GM21619 (cell line): ENCODE measurements around the gene DCUN1D4.
"Not testable (repeated sequence)": the region's sequence is repeated elsewhere in the genome, so short reads cannot be mapped to it uniquely, and the experiment has no call there.

Experiments
- ATAC-seq: cut with Tn5 transposase; IDR thresholded peaks from one replicate; pipeline ENCODE4 v1.9.1; 2021; ENCODE audit not compliant: unreplicated experiment

DCUN1D4 gene

DNA sequence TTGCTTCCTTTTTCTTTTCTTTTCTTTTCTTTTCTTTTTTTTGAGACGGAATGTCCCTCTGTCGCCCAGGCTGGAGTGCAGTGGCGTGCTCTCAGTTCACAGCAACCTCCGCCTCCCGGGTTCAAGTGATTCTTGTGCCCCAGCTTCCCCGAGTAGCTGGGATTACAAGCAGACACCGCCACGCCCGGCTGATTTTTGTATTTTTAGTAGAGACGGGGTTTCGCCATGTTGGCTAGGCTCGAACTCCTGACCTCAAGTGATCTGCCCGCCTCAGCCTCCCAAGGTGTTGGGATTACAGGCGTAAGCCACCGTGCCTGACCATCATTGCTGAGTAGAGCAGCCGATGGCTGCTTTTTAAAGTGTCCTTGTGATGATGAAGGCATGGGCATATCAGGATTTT, 50.4 kb downstream of the DCUN1D4 start:
- not testable (repeated sequence) for ATAC-seq

DNA sequence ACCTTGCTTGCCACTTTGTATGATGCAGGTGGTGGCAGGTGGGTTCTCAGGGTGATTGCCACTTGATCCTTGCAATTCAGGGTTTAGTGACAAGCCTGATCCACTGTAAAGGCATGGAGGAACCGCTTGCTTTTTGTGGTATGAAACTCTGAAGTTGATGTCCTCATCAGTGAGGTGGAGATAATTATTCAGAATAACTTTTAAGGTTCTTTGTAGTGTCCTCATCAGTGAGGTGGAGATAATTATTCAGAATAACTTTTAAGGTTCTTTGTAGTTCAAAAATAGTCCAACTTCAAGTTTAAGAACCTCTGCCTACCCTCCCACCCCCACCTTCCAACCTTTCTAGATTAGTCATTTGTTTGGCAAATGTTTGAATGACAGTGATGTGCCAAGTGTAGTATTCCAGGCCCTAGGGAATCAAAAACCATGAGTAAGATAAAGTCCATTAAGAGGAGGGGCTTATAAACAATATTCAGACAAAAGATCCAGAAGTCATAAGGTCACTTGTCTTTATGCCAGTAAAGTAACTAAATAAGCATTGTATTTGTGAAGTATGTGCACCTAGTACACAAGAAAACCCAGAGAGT, 51.2 kb downstream of the DCUN1D4 start:
- ATAC-seq, result no peak

DNA sequence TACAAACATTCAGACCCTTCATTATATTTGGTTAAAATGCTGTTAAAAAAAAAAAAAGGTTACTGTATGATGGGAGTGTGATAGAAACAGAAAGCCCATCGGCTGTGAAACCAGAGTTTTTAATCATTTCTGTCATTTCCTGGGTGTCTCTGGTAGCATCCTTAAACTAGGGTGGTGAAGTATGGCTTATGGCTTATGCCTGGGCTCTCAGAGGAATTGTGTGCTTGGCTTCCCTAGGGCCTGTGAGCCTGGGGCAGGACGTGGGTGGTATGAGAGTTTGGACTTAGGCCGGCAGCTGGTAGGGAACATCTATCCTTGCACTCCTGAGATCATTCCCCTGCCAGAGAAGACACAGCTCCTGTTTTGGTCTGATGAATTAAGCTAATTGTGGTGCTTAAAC, 52.2 kb downstream of the DCUN1D4 start:
- ATAC-seq, result peak; percentile 57

DNA sequence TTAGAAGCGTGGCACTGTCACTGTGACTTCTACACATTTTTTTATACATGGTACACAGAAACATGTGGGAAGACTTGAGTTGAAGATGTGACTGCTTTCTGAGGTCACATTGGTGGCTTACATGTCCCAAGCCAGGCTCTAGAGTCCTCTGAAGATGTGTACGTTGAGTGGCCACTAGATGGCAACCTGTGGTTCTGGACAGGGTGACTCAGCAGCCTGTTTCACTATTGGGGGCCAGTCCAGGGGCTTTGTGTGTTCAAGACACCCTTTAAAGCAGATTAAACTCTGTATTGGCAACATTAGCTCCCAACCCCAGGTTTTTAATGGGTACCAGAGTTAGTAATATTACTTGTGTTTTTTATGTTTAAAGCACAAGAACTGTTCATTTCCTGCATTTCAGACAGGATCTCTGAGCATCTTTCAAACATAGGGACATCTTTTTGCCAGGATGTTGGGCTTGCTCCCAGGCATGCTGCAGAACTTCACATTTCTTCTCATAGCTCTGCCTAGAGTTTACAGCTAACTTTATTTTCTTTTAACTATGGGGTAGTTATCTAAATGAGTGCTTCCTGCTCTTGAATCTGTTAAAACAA, 53.0 kb downstream of the DCUN1D4 start:
- peak; percentile 98 for ATAC-seq

- no peak for ATAC-seq
Observed at GRCh38 chr4:51901363-51901762, 58.4 kb downstream of the DCUN1D4 start.

- ATAC-seq, result peak; percentile 95
Observed at GRCh38 chr4:51906167-51906958, 63.4 kb downstream of the DCUN1D4 start.

DNA sequence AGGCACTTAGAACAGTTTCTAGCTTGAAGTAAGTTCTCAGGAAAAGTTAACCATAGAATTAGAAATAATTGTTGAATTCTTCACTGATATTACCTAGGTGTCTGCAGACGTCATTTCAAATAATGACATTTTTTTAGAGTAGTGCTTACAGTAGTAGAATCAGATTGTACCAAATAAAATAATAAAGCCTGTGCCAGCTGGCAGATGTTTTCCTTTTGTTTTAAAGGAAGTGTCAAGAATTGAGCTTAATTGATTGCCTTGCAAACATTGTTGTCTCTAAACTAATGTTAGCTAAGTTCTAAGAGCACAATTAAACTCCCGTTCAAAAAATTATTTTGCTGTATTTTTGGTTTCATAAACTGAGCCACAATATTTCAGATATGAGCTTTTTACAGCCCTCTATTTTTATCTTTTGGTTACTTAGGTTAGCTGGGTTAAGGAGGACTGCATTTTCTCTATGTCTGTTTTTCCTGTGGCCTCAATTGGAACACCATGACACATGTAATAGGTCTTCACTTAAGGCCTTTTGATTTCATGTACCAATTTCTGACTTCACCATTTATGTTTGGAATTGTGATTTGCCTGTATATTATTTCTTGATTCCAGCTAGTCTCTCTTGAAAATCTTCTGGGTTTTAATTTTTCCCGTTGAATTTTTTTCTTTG, 64.2 kb downstream of the DCUN1D4 start:
- no peak for ATAC-seq

- no peak for ATAC-seq
Observed at GRCh38 chr4:51909236-51909703, 66.3 kb downstream of the DCUN1D4 start.

GRCh38 chr4:51918251-51918650, 75.3 kb downstream of the DCUN1D4 start:
- no peak for ATAC-seq

DNA sequence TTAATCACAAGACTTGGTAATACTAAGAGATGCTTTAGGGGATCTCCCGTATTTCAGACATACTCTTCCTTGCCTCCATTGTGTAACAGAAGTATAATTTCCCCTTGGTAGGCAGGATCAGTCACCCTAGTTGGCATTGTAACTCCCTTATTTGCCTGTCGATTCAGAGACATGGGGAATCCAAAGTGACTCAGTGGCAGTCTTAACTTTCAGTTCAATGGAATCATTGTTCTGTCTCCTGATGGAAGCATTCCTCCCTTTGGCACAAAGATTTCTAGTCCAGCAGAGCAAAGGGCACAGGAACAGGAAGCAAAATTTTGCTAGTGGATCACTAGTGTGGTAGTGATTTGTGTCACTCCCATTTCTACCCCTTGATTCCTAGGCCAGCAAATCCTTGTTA, 80.4 kb downstream of the DCUN1D4 start:
- no peak for ATAC-seq

DNA sequence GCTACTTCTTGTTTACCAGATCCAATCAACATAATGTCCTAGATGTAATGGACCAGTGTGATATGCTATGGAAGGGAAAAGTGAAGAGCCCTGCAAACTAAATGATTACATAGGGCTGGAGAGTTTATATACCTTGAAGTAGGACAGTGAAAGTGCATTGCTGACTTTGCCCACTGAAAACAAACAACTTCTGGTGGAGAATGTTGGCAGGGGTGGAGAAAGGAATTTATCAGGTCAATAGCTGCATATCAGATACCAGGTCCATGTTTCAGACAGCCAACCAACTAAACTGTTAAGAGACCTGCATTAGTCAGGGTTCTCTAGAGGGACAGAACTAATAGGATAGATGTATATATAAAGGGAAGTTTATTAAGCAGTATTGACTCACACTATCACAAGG, 82.4 kb downstream of the DCUN1D4 start:
- ATAC-seq, result no peak

- no peak for ATAC-seq
Observed at GRCh38 chr4:51930557-51930956, 87.6 kb downstream of the DCUN1D4 start.

DNA sequence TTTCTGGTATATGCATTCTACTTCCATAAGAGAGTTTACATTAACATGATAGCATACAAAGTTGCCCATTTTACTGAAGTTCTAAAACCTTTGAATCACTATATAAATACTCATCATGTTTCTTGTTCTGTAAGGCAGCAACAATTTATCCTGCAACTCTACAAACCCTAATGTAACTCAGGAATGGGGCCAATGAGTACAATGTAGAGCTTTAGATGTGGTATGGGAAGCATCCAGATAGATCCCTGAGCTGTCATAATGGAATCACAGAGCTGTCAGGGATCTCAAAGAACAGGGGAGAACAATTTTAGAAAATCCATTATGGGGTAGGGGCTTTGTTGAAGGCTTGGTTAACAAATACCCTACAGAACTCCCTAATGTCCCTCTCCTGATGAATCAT, 88.5 kb downstream of the DCUN1D4 start:
- ATAC-seq, result no peak

GRCh38 chr4:51932261-51932660, 89.3 kb downstream of the DCUN1D4 start:
- ATAC-seq, result no peak

GRCh38 chr4:51932684-51933083, 89.7 kb downstream of the DCUN1D4 start:
- ATAC-seq, result no peak

DNA sequence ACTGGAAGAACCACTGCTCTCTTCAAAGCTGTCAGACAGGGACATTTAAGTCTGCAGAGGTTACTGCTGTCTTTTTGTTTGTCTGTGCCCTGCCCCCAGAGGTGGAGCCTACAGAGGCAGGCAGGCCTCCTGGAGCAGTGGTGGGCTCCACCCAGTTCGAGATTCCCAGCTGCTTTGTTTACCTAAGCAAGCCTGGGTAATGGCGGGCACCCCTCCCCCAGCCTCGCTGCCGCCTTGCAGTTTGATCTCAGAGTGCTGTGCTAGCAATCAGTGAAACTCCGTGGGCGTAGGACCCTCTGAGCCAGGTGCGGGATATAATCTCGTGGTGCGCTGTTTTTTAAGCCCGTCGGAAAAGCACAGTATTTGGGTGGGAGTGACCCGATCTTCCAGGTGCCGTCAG, 97.5 kb downstream of the DCUN1D4 start:
- not testable (repeated sequence) for ATAC-seq

- ATAC-seq, result no peak
Observed at GRCh38 chr4:51942108-51942832, 99.3 kb downstream of the DCUN1D4 start.

GRCh38 chr4:51942833-51943215, 99.9 kb downstream of the DCUN1D4 start:
- no peak for ATAC-seq

DNA sequence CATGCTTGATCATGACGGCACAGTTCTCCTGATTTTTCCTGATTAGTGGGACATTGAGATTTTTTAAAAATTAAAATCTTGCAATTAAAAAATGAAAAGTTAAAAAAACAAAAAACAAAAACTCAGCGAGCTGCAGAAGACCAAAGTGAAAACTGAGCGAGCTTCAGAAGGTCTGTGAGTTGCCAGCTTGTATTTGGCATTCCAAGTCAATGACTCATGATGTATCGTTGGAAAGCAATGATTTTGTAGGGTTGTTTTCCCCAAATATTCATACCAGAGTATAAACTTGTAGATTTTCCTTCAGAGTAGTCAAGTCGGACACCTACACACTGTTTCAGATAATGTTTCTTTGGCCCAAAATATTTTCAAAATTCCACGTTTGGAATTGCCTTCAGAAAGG, 100.3 kb downstream of the DCUN1D4 start:
- no peak for ATAC-seq

DNA sequence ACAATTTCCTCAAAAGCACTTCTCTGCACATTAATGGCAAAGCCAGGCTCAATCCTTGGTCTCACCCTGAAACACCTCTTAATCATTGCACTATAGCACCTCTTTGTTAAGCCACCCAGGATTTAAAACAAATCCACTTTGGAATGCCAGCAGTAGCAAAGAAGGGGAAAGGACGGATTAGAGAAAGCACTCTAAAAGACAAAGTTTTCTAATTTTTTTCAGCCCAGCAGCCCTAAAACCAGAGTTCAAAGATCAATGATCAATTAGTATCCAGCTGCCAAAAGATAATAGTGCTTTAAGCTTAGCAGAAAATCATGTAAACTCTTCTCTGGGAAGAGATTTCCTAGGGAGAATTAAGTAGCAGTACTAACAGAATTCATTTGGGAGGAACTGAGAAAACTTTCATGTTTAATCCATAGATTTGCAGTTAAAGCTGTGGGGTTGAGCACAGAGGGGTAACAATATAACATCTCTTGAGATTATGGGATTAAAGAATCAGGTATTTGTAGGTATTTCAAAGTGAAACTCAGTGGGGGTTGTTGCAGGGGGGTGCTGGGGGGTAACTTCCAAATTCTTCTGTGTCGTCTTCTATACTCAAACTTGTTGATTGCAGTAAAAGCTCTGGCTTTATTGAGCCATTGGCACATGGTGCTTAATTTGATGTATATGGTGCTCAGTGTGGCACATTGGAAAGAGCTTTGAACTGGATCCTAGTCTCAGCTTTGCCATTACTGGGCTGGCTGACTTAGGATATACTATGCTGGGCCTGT, 115.4 kb downstream of the DCUN1D4 start:
- no peak for ATAC-seq
